GM21381 (cell line): ENCODE measurements around the gene ARMH1.
"Not testable (repeated sequence)": the region's sequence is repeated elsewhere in the genome, so short reads cannot be mapped to it uniquely, and the experiment has no call there.

Experiments
- ATAC-seq: cut with Tn5 transposase; IDR thresholded peaks from one replicate; pipeline ENCODE4 v1.9.1; 2021; ENCODE audit warnings: mild to moderate bottlenecking, moderate library complexity; ENCODE audit not compliant: unreplicated experiment

ARMH1 gene

DNA sequence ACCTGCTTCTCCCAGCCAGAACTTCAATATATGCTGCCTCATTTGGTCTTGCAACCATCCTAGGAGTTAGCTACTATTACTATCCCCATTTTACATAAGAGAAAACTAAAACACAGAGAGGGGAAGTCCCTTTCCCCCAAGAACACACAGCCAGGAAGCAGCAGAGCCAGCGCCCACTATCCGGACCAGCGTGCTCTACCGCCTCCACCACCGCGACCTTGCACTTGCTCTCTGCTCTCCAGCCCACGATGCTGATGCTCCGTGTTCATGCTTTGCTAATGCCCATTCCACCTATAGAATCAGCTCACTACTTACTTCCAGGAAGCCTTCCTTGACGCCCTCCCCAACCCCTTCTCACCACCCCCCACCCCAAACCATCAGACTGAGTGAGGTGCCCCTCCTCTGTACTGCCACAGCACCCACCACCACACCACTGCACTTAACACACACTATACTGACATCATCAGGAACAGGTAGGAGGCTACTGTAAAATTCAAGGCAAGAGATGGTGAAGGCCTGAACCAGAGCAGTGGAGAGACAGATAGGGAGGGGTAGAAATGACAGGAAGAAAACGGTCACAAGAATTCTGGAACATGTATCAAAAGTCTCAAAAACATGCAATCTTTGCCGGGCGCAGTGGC, 9.7 kb upstream of the ARMH1 start:
- no peak for ATAC-seq

GRCh38 chr1:44666719-44667118, 7.8 kb upstream of the ARMH1 start:
- ATAC-seq: not testable (repeated sequence)

DNA sequence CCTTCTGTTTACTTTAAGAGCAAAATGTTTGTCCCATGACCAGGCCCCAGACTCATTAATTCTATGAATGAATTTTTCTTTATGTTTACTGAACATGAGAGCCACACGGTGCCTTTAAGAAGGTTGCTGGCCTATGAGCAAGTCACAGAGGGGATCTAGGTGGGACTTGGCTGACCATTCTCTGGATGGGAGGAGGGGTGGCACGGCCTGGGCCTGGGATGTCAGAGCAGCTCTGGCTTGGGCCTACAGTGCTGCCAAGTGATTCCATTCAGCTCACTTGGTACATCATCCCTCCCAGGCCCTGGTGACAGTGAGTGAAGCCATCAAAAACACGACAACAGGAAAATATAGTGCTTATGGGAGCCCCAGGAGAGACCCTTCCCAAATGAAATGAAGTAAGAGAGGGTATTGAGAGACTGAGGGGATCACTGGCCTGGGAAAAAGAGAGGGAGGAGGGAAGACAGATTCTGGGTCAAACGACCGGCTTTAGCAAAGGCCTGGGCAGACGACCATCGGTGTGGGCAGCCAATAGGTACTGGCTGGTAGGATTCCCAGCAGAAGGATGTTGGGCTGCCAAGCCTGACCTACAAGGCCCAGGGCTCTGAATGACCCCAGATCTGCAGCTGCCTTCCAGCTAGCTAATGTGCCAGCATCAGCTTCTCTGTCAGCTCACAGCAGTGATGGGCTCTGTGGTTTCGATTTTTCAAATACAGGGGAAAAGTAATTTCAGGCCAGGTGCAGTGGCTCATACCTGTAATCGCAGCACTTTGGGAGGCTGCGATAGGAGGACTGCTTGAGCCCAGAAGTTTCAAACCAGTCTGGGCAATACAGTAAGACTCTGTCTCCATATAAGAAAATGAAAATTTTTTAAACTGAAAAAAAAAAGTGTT, 3.5 kb upstream of the ARMH1 start:
- ATAC-seq: no peak

GRCh38 chr1:44672254-44672955, 2.1 kb upstream of the ARMH1 start:
- ATAC-seq: no peak

- no peak for ATAC-seq
Observed at GRCh38 chr1:44672961-44673674, 1.4 kb upstream of the ARMH1 start.

DNA sequence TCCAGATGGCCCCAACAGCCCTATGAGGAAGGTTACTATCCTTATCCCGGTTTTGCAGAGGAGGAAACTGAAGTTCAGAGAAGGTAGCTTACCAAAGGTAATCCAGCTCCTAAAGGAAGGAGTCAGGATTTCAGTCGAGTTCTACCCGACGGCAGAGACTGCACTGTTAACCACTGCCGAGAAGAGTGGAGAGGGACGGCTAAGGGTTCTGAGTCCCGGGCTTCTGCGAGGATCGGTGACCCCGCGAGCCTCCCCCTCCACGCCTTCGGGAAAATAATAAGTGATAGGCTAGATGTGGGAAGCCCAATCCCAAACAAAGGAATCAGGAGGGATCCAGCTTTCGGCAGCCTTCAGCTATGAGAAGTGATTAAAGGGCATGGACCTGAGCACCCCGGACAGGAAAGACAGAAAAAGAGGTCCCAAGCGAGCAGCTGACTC, 820 bp upstream of the ARMH1 start:
- no peak for ATAC-seq

GRCh38 chr1:44675186-44675585, 672 bp downstream of the ARMH1 start:
- ATAC-seq: no peak

DNA sequence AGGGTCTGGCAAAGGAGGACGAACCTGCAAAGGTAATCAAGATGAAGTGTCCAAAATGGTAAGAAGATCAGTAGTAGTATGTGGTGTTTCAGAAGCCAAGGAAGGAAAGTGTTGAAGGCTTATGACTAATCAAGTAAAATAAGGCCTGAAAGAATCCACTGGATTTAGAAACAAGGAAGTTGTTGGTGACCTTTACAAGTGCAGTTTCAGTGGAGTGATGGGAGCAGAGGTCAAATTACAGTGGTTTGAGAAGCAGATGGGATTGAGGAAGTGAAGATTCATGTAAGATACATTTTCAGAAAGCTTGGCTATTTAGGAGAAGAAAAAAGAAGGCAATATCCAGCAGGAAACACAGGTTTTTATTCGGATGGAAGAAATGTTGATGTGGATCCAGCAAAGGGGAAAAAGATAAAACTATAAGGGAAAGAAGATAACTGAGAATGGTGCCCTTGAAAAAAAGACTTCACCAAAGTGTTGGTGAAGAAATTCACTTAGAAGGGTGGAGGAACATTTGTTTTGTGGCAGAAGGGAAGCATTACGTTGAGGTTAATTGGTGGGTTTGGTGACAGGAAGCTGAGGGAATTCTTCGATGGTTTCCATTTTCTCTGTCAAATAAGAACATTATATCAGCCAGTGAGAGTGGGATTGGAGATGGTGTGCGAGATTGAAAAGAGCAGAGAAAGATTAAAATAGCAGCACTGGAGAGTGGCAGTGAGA, 2.1 kb downstream of the ARMH1 start:
- ATAC-seq: no peak

- no peak for ATAC-seq
Observed at GRCh38 chr1:44677201-44677766, 2.8 kb downstream of the ARMH1 start.

DNA sequence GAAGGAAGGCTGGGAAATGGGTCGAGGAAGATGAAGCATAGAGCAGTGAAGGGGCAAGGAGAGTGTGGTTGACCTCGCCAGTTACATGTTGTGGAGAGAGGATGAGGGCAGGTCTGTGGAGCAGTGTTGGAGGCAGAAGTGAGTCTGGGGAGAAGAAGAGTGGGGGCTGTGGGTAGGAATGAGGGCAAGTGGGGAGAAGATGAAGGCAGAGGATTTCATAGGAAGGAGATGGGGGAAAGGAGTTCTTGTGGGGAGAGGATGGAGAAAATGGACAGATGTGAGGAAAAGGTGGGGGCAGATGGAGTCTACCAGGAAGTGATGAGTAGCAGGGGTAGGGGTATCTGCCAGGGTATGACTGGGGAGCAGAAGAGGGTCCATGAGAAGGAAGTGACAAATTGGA, 3.6 kb downstream of the ARMH1 start:
- no peak for ATAC-seq

GRCh38 chr1:44678626-44679025, 4.1 kb downstream of the ARMH1 start:
- ATAC-seq: no peak

GRCh38 chr1:44679468-44679867, 5.0 kb downstream of the ARMH1 start:
- ATAC-seq: no peak

DNA sequence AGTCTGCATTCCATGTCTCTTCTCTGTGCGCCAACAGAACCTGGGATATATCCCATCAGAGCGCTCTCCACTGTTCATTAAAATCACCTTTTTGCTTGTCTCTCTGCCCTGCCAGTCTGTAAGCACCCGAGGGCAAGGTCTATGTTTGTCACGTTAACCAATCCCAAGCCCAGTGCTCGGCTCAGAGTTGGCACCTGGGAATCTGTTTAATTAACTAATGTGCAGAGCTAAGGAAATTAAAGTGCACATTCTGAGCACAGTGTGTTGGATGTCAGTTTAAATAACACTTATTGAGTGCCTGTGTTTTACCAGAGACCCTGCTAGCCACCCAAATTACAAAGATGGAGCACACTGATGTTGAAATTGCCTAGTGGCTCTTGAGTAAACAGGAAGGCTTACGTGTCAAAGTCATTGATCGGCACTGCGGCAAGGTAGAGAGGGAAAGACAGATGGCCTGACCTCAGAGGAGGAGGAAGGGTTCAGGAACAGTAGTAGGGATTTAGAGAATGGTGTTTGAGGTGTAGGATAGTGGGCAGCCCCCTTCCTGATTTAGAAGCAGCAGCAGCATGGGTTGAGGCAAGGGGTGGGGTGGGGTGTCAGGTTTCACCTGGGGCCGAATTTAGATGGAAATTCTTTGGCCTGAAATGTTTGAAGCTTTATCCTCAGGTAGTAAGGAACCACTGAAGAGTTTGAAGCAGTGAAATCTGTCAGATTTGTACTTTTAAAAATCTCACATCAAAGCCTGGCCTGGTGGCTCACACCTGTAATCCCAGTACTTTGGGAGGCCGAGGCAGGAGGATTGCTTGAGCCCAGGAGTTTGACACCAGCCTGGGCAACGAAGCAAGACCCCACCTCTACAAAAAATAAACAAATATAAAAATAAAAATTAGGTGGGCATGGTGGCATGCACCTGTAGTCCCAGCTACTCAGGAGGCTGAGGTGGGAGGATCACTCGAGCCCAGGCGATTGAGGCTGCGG, 7.7 kb downstream of the ARMH1 start:
- no peak for ATAC-seq

DNA sequence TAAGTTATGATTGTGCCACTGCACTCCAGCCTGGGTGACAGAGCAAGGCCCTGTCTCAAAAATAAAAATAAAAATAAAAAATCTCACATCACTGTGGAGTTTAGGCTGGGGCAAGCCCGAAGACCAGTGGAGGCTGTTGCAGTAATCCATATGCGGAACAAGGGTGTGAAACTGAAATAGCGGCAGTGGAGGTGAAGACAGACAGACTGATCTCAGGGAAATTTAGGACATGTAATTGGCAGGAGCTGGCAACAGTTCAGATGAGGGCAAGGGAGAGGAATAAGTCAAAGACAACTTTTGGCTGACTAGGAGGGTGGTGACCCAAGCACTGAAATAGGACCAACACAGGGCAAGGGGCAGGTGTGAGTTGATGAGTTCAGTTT, 8.4 kb downstream of the ARMH1 start:
- ATAC-seq: no peak

DNA sequence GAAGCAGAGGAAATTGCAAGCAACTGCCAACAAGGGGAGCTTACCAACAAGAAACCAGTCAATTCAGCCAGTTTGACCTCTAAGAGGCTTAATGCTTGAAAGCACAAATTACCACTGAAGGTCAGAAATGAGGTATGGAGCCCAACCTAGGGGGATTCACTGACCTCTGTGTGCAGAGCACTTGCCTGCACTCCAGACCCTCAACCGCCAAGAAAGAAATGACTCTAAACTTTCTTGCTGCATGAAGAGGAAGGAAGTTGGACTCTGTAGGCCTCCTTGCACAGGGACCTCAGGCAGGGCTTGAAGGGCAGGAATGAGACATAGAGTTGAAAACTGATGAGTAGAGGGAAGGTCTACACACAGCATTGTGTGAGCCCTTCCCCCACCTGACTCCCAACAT, 10.0 kb downstream of the ARMH1 start:
- no peak for ATAC-seq

DNA sequence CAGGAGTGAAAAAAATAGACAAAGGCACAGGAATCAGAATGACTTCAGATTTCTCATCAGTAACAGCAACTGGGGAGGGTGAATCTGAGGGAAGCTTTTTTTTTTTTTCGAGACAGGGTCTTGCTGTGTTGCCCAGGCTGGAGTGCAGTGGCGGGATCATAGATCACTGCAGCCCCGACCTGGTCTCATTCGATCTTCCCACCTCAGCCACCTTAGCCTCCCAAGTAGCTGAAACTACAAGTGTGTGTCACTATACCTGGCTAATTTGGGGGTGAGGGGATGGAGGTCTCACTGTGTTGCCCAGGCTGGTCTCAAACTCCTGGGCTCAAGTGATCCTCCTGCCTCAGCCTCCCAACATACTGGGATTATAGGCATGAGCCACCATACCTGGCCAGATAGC, 10.7 kb downstream of the ARMH1 start:
- no peak for ATAC-seq

GRCh38 chr1:44685881-44686280, 11.4 kb downstream of the ARMH1 start:
- ATAC-seq: no peak

GRCh38 chr1:44688760-44689446, 14.4 kb downstream of the ARMH1 start:
- no peak for ATAC-seq

- ATAC-seq: no peak
Observed at GRCh38 chr1:44689447-44689765, 14.9 kb downstream of the ARMH1 start.
